ENCODE data around the gene PLEKHA7. TPM values are rescaled to one million over a fixed set of nuclear protein-coding genes. Genes with fewer than 3 reads are reported as not detected.

PLEKHA7 gene
- total and polyA plus RNA-seq, 2 of the 13 experiments (the other 11 are each of a cell fraction or from before 2014, with no cell fraction given): 17.5 to 18.7 TPM

DNA sequence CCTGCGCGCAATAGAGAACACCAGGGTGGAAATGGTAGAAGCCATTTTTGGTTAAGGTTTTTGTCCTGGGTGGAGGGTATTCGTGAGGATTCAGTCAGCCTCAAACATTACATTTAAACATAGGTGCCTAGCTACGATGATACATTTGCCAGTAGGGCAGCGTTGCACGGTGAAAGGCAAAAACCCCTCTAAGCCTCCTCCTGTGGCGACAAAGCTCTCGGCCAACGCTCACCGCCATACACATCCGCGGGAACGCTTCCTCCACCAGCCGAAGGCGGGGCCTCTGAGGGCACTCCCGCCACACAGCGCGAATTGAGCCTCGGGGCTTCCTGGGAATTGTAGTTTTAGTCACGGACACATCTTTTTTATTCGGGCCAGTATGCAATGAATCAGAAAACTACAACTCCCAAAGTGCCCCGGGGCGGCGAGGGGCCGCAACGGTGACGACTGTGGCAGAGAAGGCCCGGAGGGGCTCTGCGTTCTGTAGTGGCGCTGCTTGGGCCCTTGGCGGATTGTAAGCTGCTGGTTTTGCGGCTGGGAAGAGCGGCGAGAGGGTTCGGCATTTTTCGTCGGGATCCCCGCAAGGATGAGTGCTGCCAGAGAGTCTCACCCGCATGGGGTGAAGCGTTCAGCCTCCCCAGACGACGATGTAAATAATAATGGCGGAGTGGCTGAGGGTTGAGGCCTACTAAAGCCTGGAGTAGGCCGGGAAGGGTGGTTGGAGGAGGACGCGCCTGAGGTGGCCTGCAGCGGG lies 275.8 kb downstream of the PLEKHA7 start, which contains the start of gene C11orf58 (continued):
- TF ChIP-seq ZBTB26 (CRISPR knock-in tag; IDR thresholded peaks at IDR 0.05; ENCODE audit: borderline replicate concordance): 0 out of 2 replicates have a peak, but pooled peaks have one; percentile 32
- TF ChIP-seq, protein P1, sequence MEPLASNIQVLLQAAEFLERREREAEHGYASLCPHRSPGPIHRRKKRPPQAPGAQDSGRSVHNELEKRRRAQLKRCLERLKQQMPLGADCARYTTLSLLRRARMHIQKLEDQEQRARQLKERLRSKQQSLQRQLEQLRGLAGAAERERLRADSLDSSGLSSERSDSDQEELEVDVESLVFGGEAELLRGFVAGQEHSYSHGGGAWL (CRISPR knock-in tag; IDR thresholded peaks at IDR 0.05): peak; percentile 86
- TF ChIP-seq, protein P2, sequence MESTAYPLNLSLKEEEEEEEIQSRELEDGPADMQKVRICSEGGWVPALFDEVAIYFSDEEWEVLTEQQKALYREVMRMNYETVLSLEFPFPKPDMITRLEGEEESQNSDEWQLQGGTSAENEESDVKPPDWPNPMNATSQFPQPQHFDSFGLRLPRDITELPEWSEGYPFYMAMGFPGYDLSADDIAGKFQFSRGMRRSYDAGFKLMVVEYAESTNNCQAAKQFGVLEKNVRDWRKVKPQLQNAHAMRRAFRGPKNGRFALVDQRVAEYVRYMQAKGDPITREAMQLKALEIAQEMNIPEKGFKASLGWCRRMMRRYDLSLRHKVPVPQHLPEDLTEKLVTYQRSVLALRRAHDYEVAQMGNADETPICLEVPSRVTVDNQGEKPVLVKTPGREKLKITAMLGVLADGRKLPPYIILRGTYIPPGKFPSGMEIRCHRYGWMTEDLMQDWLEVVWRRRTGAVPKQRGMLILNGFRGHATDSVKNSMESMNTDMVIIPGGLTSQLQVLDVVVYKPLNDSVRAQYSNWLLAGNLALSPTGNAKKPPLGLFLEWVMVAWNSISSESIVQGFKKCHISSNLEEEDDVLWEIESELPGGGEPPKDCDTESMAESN (CRISPR knock-in tag; conservative IDR thresholded peaks at IDR 0.05): peak; percentile 58
- TF ChIP-seq, protein P3, sequence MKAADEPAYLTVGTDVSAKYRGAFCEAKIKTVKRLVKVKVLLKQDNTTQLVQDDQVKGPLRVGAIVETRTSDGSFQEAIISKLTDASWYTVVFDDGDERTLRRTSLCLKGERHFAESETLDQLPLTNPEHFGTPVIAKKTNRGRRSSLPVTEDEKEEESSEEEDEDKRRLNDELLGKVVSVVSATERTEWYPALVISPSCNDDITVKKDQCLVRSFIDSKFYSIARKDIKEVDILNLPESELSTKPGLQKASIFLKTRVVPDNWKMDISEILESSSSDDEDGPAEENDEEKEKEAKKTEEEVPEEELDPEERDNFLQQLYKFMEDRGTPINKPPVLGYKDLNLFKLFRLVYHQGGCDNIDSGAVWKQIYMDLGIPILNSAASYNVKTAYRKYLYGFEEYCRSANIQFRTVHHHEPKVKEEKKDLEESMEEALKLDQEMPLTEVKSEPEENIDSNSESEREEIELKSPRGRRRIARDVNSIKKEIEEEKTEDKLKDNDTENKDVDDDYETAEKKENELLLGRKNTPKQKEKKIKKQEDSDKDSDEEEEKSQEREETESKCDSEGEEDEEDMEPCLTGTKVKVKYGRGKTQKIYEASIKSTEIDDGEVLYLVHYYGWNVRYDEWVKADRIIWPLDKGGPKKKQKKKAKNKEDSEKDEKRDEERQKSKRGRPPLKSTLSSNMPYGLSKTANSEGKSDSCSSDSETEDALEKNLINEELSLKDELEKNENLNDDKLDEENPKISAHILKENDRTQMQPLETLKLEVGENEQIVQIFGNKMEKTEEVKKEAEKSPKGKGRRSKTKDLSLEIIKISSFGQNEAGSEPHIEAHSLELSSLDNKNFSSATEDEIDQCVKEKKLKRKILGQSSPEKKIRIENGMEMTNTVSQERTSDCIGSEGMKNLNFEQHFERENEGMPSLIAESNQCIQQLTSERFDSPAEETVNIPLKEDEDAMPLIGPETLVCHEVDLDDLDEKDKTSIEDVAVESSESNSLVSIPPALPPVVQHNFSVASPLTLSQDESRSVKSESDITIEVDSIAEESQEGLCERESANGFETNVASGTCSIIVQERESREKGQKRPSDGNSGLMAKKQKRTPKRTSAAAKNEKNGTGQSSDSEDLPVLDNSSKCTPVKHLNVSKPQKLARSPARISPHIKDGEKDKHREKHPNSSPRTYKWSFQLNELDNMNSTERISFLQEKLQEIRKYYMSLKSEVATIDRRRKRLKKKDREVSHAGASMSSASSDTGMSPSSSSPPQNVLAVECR (CRISPR knock-in tag; IDR thresholded peaks at IDR 0.05; ENCODE audit: borderline replicate concordance): peak; percentile 78; the same call in 1 of the 2 replicates
- TF ChIP-seq ZIK1 (CRISPR knock-in tag; IDR thresholded peaks at IDR 0.05; ENCODE audit: borderline replicate concordance, low read depth): peak; percentile 88
- 0 out of 2 replicates have a peak, but pooled peaks have one; percentile 24 for TF ChIP-seq SIX1 (CRISPR knock-in tag; IDR thresholded peaks at IDR 0.05; ENCODE audit: borderline replicate concordance)
- no peak; the same call in 1 of the 2 replicates for TF ChIP-seq HES4 (CRISPR knock-in tag; IDR thresholded peaks at IDR 0.05; ENCODE audit: borderline replicate concordance)
- TF ChIP-seq ZBTB42 (CRISPR knock-in tag; IDR thresholded peaks at IDR 0.05): peak; percentile 63
- peak; percentile 96 for TF ChIP-seq KDM5B (CRISPR knock-in tag; IDR thresholded peaks at IDR 0.05; ENCODE audit: borderline replicate concordance)
- 0 out of 2 replicates have a peak, but pooled peaks have one; percentile 16 for TF ChIP-seq ZNF3 (CRISPR knock-in tag; IDR thresholded peaks at IDR 0.05)
- TF ChIP-seq MTF1 (CRISPR knock-in tag; IDR thresholded peaks at IDR 0.05): 0 out of 2 replicates have a peak, but pooled peaks have one; percentile 26
- peak; percentile 89 for TF ChIP-seq SRSF1 (optimal IDR thresholded peaks at IDR 0.05; ENCODE audit: low read depth, low read length)
- 0 out of 2 replicates have a peak, but pooled peaks have one; percentile 52 for TF ChIP-seq ZFAT (CRISPR knock-in tag; conservative IDR thresholded peaks at IDR 0.05)
- peak; percentile 25 for TF ChIP-seq ZNF225 (CRISPR knock-in tag; IDR thresholded peaks at IDR 0.05)
- peak; percentile 71 for TF ChIP-seq ESRRA (CRISPR knock-in tag; IDR thresholded peaks at IDR 0.05; ENCODE audit: low read depth)
- no peak for TF ChIP-seq NONO (IDR thresholded peaks at IDR 0.05)
- TF ChIP-seq NONO (CRISPR knock-in tag; conservative IDR thresholded peaks at IDR 0.05): peak; percentile 65; the same call in 1 of the 2 replicates
- peak; percentile 74; the same call in 1 of the 2 replicates for TF ChIP-seq TP53 (CRISPR knock-in tag; conservative IDR thresholded peaks at IDR 0.05)
- TF ChIP-seq, protein P4, sequence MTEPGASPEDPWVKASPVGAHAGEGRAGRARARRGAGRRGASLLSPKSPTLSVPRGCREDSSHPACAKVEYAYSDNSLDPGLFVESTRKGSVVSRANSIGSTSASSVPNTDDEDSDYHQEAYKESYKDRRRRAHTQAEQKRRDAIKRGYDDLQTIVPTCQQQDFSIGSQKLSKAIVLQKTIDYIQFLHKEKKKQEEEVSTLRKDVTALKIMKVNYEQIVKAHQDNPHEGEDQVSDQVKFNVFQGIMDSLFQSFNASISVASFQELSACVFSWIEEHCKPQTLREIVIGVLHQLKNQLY (CRISPR knock-in tag; IDR thresholded peaks at IDR 0.05): no peak
- TF ChIP-seq KLF16 (CRISPR knock-in tag; IDR thresholded peaks at IDR 0.05): peak in 1 of 2 experiments; percentile 65; a peak in 1 of 4 replicates
- TF ChIP-seq IKZF1 (IDR thresholded peaks at IDR 0.05): no peak
